Myocyte (in vitro differentiated cells): ENCODE data around the gene PKNOX1. TPM values are rescaled to one million over a fixed set of nuclear protein-coding genes. Genes with fewer than 3 reads are reported as not detected.
"Not testable (repeated sequence)": the region's sequence is repeated elsewhere in the genome, so short reads cannot be mapped to it uniquely, and the experiment has no call there.

Experiments
- DNase-seq: peaks from one replicate; pipeline ENCODE4 v3.0.0-alpha.2; 2012; ENCODE audit warnings: low read depth
- total RNA-seq: library from RNA; depleted of rRNA; stranded (reverse); fragments of >200 nt; gene quantifications from 2 replicates; pipeline ENCODE4 v1.2.3, GENCODE V29; 2014

Gene PKNOX1
- total RNA-seq, 1 donor from 2014 or later, result 16.5 TPM

DNA sequence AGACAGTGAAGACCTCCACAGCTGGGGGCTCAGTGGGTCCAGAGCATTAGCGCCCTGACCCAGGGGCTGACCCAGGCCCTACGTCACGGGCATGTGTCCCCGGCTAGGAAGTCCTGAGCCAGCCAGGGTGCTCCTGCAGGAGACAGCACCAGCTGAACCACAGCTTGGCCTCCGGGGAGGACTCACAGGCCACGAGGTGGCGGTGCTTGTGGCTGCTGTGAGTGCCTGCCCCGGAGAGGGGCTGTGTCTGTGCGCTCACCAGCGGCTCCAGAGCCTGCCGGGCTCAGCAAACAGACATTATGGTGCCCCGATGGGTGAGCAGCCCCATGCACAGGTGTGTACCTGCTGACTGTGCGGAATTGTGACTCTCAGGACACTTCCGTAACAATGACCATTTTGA, 70.2 kb downstream of the PKNOX1 start:
- not testable (repeated sequence) for DNase-seq

DNA sequence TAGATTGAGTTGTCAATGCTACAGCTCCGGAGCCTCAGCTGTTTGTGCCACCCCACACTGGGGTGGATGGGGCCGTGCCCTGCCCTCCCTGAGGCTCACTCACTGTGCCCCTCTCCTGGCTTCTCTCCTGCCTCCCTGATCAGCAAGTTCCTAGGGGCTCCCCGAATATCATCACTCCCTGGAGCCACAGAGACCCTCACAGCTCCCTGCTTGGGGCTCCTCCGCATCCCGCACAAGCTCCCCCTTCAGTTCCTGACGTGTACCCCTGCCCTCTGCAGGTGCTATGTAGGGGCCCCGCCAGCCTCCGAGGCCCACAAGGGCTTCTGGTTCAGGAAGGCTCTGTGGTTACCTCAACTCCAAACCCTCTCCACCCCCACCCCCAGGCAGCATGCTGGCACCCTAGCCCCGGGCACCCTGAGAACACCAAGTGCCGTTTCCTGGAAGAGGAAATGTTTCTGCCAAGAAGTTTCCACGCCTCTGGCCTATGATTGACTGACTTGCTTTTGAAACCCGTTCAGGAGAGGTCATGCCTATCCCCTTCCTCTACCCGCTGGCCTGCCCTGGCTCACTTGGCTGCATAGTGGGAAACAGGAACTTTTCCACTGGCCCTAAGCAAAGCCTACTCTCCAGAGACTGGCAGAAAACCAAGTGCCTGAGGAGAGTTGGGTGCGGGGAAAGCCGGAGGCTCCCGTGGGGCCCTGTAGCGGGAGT, 71.0 kb downstream of the PKNOX1 start:
- DNase-seq, result not testable (repeated sequence)

DNA sequence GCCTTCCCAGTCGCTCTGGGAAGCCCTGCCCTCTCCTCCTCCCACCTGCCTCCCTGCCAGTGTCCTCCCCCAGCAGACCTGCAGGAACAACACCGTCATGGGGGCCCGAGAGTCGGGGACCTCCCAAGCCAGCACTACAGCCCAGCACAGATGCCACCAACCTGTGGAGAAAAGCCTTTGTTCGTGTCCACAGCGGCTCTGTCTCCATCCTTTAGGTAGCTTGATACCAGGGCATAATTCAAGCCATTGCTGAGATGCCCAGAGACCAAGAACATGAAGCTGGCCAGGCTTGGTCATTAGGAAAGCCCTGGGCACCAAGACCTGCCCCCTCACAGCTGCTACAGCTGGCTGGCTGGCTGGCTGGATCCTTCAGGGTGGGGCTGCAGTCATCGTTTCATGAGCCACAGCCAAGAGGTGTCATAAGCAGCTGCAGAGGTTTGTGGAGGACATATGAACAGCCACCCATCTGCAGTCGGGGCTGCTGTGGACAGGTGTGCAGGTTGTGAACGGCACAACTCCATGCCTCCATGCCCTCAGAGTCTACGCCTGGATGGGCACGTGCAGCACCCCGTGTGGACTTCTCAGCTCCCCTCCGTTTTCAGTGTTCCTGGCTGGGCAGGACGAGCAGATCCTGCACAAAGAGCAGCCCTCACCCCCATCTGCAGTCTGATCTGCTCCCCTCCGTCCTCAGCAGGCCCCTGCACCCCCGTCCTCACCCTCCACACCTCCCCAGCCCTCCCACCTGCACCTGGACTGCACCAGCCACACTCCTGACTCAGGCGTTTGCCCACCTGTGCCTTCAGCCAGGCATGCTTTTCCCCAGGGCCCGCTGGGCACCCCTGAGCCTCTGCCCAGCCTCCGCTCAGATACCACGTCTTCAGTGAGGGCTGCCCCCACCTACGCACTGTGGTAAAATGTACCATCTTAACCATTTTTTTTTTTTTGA, 71.8 kb downstream of the PKNOX1 start:
- not testable (repeated sequence) for DNase-seq

DNA sequence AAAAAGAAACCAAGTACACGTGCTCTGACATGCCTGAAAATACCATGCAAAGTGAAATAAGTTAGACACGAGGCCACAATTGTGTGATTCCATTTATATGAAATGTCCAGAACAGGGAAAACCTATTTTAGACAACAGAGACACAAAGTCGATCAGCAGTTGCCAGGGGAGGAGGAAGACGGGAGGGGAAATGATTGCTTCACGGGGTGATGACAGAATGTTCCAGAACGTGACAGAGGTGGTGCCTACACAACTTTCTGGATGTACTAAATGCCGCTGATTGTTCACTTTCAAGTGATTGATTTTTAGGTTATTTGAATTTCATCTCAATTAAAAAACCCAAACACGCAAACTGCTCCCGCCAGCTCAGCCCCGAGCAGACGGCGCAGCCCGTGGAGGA, 78.8 kb downstream of the PKNOX1 start:
- DNase-seq, result not testable (repeated sequence)

- not testable (repeated sequence) for DNase-seq
Observed at GRCh38 chr21:43062955-43063664, 88.7 kb downstream of the PKNOX1 start.

- not testable (repeated sequence) for DNase-seq
Observed at GRCh38 chr21:43064265-43064917, 90.0 kb downstream of the PKNOX1 start.

DNA sequence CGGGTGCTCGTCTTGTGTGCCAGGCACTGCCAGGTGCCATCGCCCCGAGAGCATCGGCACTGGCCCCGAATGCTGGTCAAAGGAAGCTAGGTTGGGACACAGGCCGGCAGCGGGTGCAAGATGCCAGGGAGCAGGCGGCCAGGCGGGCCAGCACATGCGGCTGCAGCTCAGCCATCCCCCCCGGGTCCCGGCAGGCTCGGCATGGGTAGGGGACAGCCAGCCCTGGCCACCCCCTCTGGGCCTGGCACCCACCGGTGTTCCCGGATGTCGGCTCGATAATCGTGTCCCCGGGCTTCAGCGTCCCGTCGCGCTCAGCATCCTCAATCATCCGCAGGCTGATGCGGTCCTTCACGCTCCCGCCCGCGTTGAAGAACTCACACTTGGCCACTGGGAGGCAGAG, 91.6 kb downstream of the PKNOX1 start:
- not testable (repeated sequence) for DNase-seq

GRCh38 chr21:43066690-43067089, 92.3 kb downstream of the PKNOX1 start:
- not testable (repeated sequence) for DNase-seq

DNA sequence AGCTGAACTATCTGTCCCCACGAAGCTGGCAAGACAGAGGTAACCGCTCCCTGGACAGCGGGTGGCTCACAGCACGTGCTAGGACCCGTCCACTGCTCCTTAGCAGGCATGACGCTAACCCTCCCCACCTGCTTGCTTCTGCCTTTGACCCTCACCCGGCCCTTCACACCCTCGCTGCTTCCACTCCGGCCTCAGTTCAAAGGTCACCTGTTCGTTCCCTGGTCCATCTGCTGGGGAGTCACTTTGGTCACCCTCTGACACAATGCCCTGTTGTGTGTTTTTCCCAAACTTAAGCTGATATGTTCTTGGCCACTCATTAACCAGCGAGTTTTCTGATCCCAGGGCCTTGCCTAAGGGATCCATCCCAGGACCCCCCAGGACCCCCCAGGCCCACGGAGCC, 93.7 kb downstream of the PKNOX1 start:
- not testable (repeated sequence) for DNase-seq

DNA sequence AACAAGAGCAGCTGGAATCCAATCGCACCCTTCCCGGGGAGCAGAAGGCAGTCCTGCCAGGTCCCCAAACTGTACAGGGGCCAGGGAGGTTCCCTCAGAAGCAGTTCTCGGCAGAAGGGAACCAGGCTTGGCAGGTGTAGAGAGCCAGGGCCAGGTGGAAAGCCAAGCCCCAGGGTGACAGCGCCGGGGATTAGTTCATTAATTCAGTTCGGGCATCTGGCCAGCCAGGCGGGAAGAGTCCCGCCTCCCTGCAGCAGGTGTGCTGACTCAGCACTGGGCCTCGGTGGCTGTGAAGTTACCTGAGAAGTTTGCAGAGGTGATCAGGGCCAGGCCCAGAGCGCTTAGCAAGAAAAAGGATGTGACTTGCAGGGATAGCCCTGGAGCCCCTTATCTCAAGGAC, 95.3 kb downstream of the PKNOX1 start:
- not testable (repeated sequence) for DNase-seq

DNA sequence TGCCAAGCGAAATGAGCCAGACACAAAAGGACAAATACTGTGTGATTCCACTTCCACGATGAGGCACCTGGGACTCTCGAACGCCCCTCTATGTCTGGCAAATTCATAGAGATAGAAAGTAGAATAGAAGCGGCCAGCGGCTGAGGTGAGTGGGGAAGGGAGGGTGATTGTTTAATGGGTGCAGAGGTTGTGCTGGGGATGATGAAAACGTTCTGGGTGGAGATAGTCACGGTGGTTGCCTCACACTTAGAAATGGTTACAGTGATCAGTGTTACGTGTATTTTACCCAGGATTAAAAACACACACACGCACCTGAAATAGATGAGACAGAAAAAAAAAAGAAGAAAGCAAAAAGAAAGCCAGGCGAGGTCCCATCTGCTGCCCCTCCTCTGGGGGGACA, 98.4 kb downstream of the PKNOX1 start:
- DNase-seq, result not testable (repeated sequence)

- DNase-seq, result not testable (repeated sequence)
Observed at GRCh38 chr21:43074401-43075169, 100.2 kb downstream of the PKNOX1 start.

GRCh38 chr21:43075170-43076022, 101.0 kb downstream of the PKNOX1 start, which contains the start of gene CBS:
Gene CBS, minus strand, starts transcription at chr21:43075835. Its CDS starts 3,642 bp downstream, at chr21:43072193.
- not testable (repeated sequence) for DNase-seq

GRCh38 chr21:43076023-43076637, 101.8 kb downstream of the PKNOX1 start:
- DNase-seq, result not testable (repeated sequence)

DNA sequence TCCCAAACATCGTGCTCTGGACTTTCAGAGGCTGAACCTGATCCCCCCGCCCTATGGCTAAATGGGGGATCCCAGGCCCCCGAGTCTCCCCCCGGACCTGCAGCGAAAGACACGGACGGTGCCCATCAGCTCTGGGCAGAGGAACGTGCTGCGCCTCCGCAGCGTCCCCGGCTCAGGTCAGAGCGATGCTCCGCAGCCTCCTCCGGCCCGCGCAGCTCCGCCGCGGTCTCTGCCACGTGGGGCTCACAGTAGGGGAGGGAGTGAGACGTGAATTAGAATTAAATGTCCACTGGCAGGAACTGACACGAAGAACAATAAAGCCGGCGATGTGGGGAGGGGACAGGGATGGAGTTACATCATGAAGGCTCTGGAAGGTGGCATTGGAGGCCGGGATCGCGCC, 102.3 kb downstream of the PKNOX1 start:
- not testable (repeated sequence) for DNase-seq

DNA sequence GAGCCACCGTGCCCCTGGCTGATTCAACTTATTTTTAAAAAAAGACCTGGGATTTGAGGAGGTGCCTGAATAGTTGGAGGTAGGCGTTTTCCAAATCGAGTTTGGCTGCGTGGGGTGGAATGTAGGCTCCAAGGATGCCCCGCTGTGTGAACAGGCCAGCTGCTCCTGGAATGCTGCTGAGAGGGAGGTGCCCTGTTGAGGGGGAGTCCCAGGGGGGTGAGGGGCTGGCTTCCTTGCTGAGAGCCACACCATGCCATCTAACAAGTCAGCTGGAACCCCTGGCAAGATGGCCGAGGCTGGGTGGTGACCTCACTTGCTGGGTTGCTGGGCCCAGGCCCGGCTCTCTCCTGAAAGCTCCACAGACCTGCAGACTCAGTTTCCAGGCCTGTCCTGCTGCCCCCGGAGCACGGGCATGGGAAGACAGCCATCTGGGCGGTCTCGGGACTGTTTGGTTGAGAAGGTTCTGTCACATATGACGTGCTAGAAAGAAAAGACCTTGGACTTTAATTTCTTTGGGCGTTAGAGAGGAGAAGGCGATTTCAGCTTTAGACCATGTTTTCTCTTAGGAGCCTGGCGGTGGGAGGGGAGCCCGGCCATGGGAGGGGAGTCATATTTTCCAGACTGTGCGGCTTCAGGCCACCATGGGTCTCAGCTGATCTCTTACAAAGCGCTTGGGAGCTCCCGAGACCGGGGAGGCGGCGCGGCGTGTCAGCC, 108.4 kb downstream of the PKNOX1 start:
- not testable (repeated sequence) for DNase-seq
